WTC11 (cell line): ENCODE results near the gene CHRM2. TPM values are rescaled to one million over a fixed set of nuclear protein-coding genes. Genes with fewer than 3 reads are reported as not detected.

Experiments used
- ATAC-seq: fragments of 200-7000 bp; cut with Tn5 transposase; 2 replicates; pipeline ENCODE4 v1.10.0; 2021; ENCODE audit warnings: mild to moderate bottlenecking, moderate library complexity
- CTCF ChIA-PET: fragments of 300-600 bp; sonication (Branson Sonifier 250); formaldehyde crosslinking; loops from one replicate; lab custom pipeline; 2021; ENCODE audit warnings: antibody characterized with exemption; lab: Charles Lee
- POLR2A ChIA-PET: fragments of 350-600 bp; sonication (Branson Sonifier 250); formaldehyde crosslinking; loops from one replicate; lab custom pipeline; 2021; ENCODE audit warnings: antibody characterized with exemption; lab: Charles Lee
- DNase-seq: peaks from one replicate; pipeline ENCODE4 v3.0.0; 2021; ENCODE audit warnings: low spot score
- H3K27ac Mint-ChIP-seq: 2 replicates; pipeline ENCODE4 v1.8.0; 2021; ENCODE audit warnings: mixed read lengths
- H3K27me3 Mint-ChIP-seq: 2 replicates; pipeline ENCODE4 v1.8.0; 2021; ENCODE audit warnings: low read depth, mild to moderate bottlenecking, moderate library complexity, mixed read lengths
- H3K36me3 Mint-ChIP-seq: 2 replicates; pipeline ENCODE4 v1.8.0; 2021; ENCODE audit warnings: mixed read lengths
- H3K4me1 Mint-ChIP-seq: 2 replicates; pipeline ENCODE4 v1.8.0; 2022; ENCODE audit warnings: mixed read lengths
- H3K4me3 Mint-ChIP-seq: 2 replicates; pipeline ENCODE4 v1.8.0; 2021; ENCODE audit warnings: mild to moderate bottlenecking, moderate library complexity, mixed read lengths
- H3K9me3 Mint-ChIP-seq: 2 replicates; pipeline ENCODE4 v1.8.0; 2021; ENCODE audit warnings: mixed read lengths
- FOXK1 ChIP-seq: sonication (generic); formaldehyde crosslinking; IDR thresholded peaks from 2 replicates; pipeline ENCODE4 v1.8.0; 2022; ENCODE audit warnings: mild to moderate bottlenecking, moderate library complexity, missing genetic modification reagents
- JUN ChIP-seq: sonication (generic); formaldehyde crosslinking; IDR thresholded peaks from 2 replicates; pipeline ENCODE4 v1.8.0; 2023; ENCODE audit warnings: mild to moderate bottlenecking, missing genetic modification reagents
- NR2C2 ChIP-seq: sonication (generic); formaldehyde crosslinking; IDR thresholded peaks from 2 replicates; pipeline ENCODE4 v1.8.0; 2022; ENCODE audit warnings: mild to moderate bottlenecking, missing genetic modification reagents
- PRRX2 ChIP-seq: fragments of 250-450 bp; sonication (Bioruptor Pico); IDR thresholded peaks from 2 replicates; pipeline ENCODE4 v1.8.0; 2021; ENCODE audit warnings: mild to moderate bottlenecking
- SMAD3 ChIP-seq: sonication (generic); formaldehyde crosslinking; IDR thresholded peaks from 2 replicates; pipeline ENCODE4 v1.8.0; 2022; ENCODE audit warnings: missing genetic modification reagents, mild to moderate bottlenecking, borderline replicate concordance
- SMAD4 ChIP-seq: sonication (generic); formaldehyde crosslinking; IDR thresholded peaks from 2 replicates; pipeline ENCODE4 v1.8.0; 2022; ENCODE audit warnings: mild to moderate bottlenecking, missing genetic modification reagents
- TEAD1 ChIP-seq: sonication (generic); formaldehyde crosslinking; IDR thresholded peaks from 2 replicates; pipeline ENCODE4 v1.8.0; 2022; ENCODE audit warnings: mild to moderate bottlenecking, missing genetic modification reagents
- TEAD4 ChIP-seq: sonication (generic); formaldehyde crosslinking; IDR thresholded peaks from 2 replicates; pipeline ENCODE4 v1.8.0; 2022; ENCODE audit warnings: mild to moderate bottlenecking, missing genetic modification reagents
- ZNF317 ChIP-seq: sonication (generic); formaldehyde crosslinking; IDR thresholded peaks from 2 replicates; pipeline ENCODE4 v1.8.1; 2023; ENCODE audit warnings: low read depth, mild to moderate bottlenecking, moderate library complexity, missing genetic modification reagents, borderline replicate concordance
- ZNF396 ChIP-seq: fragments of 250-450 bp; sonication (Bioruptor Pico); IDR thresholded peaks from 2 replicates; pipeline ENCODE4 v1.8.0; 2021; ENCODE audit warnings: mild to moderate bottlenecking, moderate library complexity, borderline replicate concordance
- ZNF423 ChIP-seq: fragments of 250-450 bp; sonication (Bioruptor Pico); IDR thresholded peaks from 2 replicates; pipeline ENCODE4 v2.1.2; 2022; ENCODE audit warnings: mild to moderate bottlenecking, moderate library complexity
- total RNA-seq: library from RNA; stranded (reverse); gene quantifications from 3 replicates; pipeline ENCODE4 v1.2.3, GENCODE V29; 2021
- TF ChIP-seq, protein P1 (sequence below): sonication (generic); formaldehyde crosslinking; conservative IDR thresholded peaks from 2 replicates; pipeline ENCODE4 v1.8.1; 2022; ENCODE audit warnings: mild to moderate bottlenecking, missing genetic modification reagents
- TF ChIP-seq, protein P2 (sequence below): fragments of 250-450 bp; sonication (Bioruptor Pico); IDR thresholded peaks from 2 replicates; pipeline ENCODE4 v1.9.0; 2021; ENCODE audit warnings: moderate library complexity, mild to moderate bottlenecking, inconsistent platforms, borderline replicate concordance
- TF ChIP-seq, protein P3 (sequence below): sonication (generic); formaldehyde crosslinking; IDR thresholded peaks from 2 replicates; pipeline ENCODE4 v1.8.0; 2023; ENCODE audit warnings: missing genetic modification reagents, mild to moderate bottlenecking, borderline replicate concordance
- TF ChIP-seq, protein P4 (sequence below): sonication (generic); formaldehyde crosslinking; IDR thresholded peaks from 2 replicates; pipeline ENCODE4 v1.8.1; 2023; ENCODE audit warnings: mild to moderate bottlenecking, missing genetic modification reagents, borderline replicate concordance
- TF ChIP-seq, protein P5 (sequence below): sonication (generic); formaldehyde crosslinking; IDR thresholded peaks from 2 replicates; pipeline ENCODE4 v1.8.1; 2022; ENCODE audit warnings: mild to moderate bottlenecking, moderate library complexity, missing genetic modification reagents
- TF ChIP-seq, protein P6 (sequence below): sonication (generic); formaldehyde crosslinking; IDR thresholded peaks from 2 replicates; pipeline ENCODE4 v1.8.0; 2022; ENCODE audit warnings: mild to moderate bottlenecking, missing genetic modification reagents

The CHRM2 gene
- total RNA-seq, 1 experiment from 2014 or later = 0.15 TPM

DNA sequence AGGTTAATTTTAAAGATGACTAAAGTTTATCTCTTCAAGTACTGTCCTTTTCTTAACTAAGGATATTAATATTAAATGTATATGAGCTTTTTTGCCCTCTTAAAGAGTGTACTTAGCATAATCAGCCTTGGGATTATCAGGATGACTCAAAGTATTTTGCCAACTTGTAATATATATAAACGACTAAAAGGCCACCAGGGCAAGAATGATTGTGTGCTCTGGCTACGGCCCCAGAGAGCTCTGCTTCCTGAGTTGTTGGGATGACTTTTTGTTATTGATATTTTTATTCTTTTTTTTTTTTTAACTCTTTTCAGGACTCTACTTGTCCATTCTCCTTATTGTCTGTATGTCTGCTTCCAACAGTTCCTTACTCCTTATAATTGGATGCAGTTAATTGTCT is 14.8 kb upstream of the CHRM2 start:
- TF ChIP-seq, protein P1, sequence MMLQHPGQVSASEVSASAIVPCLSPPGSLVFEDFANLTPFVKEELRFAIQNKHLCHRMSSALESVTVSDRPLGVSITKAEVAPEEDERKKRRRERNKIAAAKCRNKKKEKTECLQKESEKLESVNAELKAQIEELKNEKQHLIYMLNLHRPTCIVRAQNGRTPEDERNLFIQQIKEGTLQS (CRISPR knock-in tag) = no peak
- no peak for TF ChIP-seq ZNF396 (CRISPR knock-in tag)
- no peak for TF ChIP-seq ZNF317 (CRISPR knock-in tag)
- no peak for TF ChIP-seq NR2C2 (CRISPR knock-in tag)
- TF ChIP-seq PRRX2 (CRISPR knock-in tag) = no peak
- TF ChIP-seq, protein P2, sequence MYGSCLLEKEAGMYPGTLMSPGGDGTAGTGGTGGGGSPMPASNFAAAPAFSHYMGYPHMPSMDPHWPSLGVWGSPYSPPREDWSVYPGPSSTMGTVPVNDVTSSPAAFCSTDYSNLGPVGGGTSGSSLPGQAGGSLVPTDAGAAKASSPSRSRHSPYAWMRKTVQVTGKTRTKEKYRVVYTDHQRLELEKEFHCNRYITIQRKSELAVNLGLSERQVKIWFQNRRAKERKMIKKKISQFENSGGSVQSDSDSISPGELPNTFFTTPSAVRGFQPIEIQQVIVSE = no peak
- TF ChIP-seq, protein P3, sequence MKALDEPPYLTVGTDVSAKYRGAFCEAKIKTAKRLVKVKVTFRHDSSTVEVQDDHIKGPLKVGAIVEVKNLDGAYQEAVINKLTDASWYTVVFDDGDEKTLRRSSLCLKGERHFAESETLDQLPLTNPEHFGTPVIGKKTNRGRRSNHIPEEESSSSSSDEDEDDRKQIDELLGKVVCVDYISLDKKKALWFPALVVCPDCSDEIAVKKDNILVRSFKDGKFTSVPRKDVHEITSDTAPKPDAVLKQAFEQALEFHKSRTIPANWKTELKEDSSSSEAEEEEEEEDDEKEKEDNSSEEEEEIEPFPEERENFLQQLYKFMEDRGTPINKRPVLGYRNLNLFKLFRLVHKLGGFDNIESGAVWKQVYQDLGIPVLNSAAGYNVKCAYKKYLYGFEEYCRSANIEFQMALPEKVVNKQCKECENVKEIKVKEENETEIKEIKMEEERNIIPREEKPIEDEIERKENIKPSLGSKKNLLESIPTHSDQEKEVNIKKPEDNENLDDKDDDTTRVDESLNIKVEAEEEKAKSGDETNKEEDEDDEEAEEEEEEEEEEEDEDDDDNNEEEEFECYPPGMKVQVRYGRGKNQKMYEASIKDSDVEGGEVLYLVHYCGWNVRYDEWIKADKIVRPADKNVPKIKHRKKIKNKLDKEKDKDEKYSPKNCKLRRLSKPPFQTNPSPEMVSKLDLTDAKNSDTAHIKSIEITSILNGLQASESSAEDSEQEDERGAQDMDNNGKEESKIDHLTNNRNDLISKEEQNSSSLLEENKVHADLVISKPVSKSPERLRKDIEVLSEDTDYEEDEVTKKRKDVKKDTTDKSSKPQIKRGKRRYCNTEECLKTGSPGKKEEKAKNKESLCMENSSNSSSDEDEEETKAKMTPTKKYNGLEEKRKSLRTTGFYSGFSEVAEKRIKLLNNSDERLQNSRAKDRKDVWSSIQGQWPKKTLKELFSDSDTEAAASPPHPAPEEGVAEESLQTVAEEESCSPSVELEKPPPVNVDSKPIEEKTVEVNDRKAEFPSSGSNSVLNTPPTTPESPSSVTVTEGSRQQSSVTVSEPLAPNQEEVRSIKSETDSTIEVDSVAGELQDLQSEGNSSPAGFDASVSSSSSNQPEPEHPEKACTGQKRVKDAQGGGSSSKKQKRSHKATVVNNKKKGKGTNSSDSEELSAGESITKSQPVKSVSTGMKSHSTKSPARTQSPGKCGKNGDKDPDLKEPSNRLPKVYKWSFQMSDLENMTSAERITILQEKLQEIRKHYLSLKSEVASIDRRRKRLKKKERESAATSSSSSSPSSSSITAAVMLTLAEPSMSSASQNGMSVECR (CRISPR knock-in tag) = no peak
- TF ChIP-seq, protein P4, sequence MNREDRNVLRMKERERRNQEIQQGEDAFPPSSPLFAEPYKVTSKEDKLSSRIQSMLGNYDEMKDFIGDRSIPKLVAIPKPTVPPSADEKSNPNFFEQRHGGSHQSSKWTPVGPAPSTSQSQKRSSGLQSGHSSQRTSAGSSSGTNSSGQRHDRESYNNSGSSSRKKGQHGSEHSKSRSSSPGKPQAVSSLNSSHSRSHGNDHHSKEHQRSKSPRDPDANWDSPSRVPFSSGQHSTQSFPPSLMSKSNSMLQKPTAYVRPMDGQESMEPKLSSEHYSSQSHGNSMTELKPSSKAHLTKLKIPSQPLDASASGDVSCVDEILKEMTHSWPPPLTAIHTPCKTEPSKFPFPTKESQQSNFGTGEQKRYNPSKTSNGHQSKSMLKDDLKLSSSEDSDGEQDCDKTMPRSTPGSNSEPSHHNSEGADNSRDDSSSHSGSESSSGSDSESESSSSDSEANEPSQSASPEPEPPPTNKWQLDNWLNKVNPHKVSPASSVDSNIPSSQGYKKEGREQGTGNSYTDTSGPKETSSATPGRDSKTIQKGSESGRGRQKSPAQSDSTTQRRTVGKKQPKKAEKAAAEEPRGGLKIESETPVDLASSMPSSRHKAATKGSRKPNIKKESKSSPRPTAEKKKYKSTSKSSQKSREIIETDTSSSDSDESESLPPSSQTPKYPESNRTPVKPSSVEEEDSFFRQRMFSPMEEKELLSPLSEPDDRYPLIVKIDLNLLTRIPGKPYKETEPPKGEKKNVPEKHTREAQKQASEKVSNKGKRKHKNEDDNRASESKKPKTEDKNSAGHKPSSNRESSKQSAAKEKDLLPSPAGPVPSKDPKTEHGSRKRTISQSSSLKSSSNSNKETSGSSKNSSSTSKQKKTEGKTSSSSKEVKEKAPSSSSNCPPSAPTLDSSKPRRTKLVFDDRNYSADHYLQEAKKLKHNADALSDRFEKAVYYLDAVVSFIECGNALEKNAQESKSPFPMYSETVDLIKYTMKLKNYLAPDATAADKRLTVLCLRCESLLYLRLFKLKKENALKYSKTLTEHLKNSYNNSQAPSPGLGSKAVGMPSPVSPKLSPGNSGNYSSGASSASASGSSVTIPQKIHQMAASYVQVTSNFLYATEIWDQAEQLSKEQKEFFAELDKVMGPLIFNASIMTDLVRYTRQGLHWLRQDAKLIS (CRISPR knock-in tag) = no peak
- no peak for TF ChIP-seq TEAD1
- no peak for ATAC-seq
- no peak for DNase-seq
- peaks cover 6% of the 10 kb centered on the region for H3K9me3 Mint-ChIP-seq
- POLR2A ChIA-PET = no interaction called here
- no peak overlapping the region for H3K4me3 Mint-ChIP-seq
- CTCF ChIA-PET = interaction anchor here (1.4 to 1.7 kb wide), 2 partner anchors 16 to 21 kb away, joined by 4 to 5 read pairs; no protein-coding TSS in a partner anchor
- H3K36me3 Mint-ChIP-seq = no peaks in the 10 kb centered on the region
- H3K27ac Mint-ChIP-seq = no peak overlapping the region
- H3K27me3 Mint-ChIP-seq = no peaks in the 10 kb centered on the region
- H3K4me1 Mint-ChIP-seq = peaks cover 25% of the 10 kb centered on the region

DNA sequence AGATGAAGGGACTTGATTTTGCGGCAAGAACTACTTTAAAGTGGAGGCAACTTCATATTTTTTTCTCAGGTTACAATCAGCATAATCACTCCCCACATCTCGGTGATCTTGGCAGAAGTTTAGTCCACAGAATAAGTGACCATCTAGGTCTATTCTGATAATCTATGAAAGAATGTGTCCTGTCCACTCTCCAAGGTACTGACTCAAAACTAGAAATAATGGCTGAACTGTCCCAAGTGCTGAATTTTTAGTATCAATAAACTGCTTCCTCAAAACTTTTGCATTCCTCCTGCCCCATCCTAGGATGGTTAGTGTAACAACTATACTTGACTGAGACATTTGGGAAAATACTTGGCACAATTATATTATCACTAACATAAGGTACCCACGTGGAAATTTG is 10.9 kb upstream of the CHRM2 start:
- H3K36me3 Mint-ChIP-seq = no peaks in the 10 kb centered on the region
- H3K4me3 Mint-ChIP-seq = no peak overlapping the region
- ChIA-PET POLR2A (no interaction called here), CTCF (no interaction called here)
- H3K4me1 Mint-ChIP-seq = peaks cover 25% of the 10 kb centered on the region
- ATAC-seq (peak; percentile 44; the same call in 1 of the 2 replicates), DNase-seq (no peak)
- TF ChIP-seq FOXK1 (no peak), ZNF396 (CRISPR knock-in tag) (0 out of 2 replicates have a peak, but pooled peaks have one; percentile 65), SMAD3 (CRISPR knock-in tag) (0 out of 2 replicates have a peak, but pooled peaks have one; percentile 66), ZNF423 (CRISPR knock-in tag) (no peak), TEAD4 (CRISPR knock-in tag) (peak; percentile 89), JUN (CRISPR knock-in tag) (peak; percentile 85; the same call in 1 of the 2 replicates), SMAD4 (CRISPR knock-in tag) (0 out of 2 replicates have a peak, but pooled peaks have one; percentile 60)
- TF ChIP-seq, protein P5, sequence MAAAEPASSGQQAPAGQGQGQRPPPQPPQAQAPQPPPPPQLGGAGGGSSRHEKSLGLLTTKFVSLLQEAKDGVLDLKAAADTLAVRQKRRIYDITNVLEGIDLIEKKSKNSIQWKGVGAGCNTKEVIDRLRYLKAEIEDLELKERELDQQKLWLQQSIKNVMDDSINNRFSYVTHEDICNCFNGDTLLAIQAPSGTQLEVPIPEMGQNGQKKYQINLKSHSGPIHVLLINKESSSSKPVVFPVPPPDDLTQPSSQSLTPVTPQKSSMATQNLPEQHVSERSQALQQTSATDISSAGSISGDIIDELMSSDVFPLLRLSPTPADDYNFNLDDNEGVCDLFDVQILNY = no peak
- TF ChIP-seq, protein P6, sequence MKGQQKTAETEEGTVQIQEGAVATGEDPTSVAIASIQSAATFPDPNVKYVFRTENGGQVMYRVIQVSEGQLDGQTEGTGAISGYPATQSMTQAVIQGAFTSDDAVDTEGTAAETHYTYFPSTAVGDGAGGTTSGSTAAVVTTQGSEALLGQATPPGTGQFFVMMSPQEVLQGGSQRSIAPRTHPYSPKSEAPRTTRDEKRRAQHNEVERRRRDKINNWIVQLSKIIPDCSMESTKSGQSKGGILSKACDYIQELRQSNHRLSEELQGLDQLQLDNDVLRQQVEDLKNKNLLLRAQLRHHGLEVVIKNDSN (CRISPR knock-in tag) = peak; percentile 49; the same call in 1 of the 2 replicates
- TF ChIP-seq, protein P3 (CRISPR knock-in tag) = 0 out of 2 replicates have a peak, but pooled peaks have one; percentile 48
- peaks cover 2% of the 10 kb centered on the region; the same call in 1 of the 2 replicates for H3K27me3 Mint-ChIP-seq
- H3K27ac Mint-ChIP-seq = no peak overlapping the region
- peaks cover 6% of the 10 kb centered on the region for H3K9me3 Mint-ChIP-seq
